UCSD-AML1 (cell line): ENCODE data around the gene TRPV5.

Source experiments
- DNase-seq: peaks from one replicate; lab custom pipeline; 2025; ENCODE audit not compliant: unreplicated experiment; lab: John Stamatoyannopoulos, UW

TRPV5 gene

DNA sequence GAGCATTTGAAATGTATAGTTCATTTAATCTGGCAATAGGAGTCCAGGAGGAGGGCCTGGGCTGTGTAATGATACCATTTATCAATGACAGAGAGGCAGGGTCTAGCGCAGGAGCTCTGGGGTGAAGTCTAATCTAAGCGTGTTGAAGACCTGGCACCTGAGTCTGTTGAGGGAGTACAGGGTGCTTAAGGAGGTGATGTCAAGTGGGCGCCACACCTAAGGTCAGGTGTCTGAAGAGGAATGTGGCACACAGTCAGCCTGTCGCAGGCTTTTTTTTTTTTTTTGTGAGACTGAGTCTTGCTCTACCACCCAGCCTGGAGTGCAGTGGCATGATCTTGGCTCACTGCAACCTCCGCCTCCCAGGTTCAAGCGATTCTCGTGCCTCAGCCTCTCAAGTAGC, 8.0 kb upstream of the TRPV5 start:
- DNase-seq: no peak

- DNase-seq: no peak
Observed at GRCh38 chr7:142940966-142941535, 7.5 kb upstream of the TRPV5 start.

DNA sequence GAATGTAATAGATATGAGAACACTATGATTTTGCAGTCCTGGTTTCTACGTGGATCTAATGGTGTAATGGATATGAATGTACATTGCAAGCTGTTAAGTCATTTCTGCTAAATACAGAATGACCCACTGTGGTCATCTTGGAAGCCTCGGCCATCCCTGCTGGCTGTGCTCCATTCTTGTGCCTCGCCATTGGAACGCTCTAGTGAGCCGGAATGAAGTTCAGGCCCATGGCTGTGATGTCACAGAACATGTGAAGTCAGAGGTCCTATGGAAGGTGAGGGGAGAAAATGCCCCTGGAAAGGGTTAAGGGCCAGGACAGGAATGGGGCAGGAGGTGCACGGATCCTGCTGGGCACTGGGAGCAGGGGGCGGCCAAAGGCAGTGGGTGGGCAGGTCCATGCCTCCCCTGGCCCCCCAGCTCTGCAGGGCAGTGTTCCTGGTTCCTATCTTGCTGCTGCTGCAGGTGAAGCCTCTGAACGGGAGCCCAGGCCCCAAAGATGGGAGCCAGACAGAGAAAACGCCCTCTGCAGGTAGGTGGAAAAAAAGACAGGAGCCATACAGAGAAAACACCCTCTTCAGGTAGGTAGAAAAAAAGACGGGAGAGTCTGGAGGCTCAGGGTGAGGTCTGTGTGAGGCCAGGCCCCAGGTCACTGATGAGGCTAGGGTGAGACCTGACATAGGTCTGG, 5.8 kb upstream of the TRPV5 start, which contains the start of gene LLCFC1:
Gene LLCFC1, plus strand, starts transcription at position 259 of the 685 bp plus-strand sequence. Its CDS starts 138 bp downstream, at position 397.
- no peak for DNase-seq

GRCh38 chr7:142938611-142939010, 5.1 kb upstream of the TRPV5 start:
- no peak for DNase-seq

DNA sequence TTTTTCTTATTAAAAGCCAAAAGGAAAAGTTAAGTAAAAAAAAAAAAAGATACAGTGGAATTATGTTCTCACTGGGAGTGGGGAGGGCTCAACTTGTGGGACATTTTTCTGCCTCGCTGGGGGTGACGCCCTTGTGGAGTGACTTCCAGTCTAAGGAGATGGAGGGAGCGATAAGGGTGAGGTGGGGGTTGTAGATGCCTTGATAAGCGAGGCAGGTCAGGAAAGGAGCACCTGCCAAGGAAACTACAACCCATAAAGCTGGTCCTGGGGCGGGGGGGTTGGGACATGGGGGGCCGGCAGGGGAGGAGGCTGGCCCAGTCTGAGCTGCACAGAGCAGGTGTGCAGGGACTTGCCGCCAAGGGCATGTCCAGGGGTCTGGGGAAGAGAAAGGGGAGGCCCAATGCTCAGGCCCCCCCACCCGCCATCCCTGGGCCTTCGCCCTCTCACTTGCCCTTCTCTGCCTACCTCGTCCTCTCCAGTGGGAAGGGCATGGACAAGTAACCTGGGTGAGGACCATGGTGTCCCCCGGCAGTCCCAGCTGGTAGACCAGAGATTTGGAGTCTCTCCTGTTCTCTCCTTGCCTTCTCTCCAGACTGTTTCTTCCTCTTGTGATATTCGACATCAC, 2.5 kb upstream of the TRPV5 start:
- no peak for DNase-seq

- DNase-seq: no peak
Observed at GRCh38 chr7:142934056-142934455, 510 bp upstream of the TRPV5 start.

DNA sequence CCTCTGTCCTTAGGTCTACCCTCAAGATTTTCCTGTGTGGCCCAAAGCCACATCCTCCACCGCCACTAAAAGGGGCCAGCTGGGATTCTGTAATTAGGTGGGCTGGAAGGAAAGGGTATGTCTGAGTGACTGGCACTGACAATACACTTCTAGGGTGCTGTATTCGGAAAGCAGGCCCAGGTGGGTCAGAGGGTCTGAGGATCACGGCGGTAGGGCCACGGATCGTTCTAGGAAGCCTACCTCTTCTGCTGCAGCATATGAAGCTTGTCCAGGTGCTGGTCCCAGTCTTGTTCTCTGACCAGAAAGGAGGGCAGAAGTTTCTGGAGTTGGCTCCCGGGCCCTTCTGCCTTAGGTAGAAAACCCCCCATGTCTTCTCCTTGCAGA, 462 bp downstream of the TRPV5 start:
- DNase-seq: no peak

- no peak for DNase-seq
Observed at GRCh38 chr7:142932386-142933091, 1.0 kb downstream of the TRPV5 start.

DNA sequence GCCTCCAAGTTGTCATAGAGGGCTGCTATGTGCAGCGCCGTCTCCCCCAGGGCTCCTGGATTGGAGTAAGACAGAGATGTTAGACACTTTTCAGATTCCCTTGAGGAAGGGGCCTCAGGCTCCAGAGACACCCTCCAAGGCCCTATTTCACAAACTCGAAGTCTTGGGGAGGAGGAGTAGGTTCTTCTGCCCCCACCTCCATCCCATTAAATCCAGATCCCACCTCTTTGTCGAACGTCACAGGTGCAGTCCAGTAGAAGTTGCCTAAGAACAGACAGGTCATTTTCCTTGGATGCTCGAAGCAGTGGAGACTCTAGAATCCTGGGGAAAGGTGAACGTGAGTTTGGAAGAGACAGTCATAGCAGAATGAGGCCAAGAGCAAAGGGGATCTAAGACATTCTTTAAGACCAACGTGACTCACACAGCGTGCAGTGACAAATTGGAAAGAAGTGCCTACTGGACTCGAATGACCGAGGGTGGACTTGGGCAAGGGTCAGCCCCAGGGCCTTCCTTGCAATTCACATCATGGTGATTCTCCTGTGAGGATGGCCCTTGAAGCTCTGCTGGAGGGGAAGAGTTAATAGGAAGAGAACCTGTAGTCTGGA, 3.3 kb downstream of the TRPV5 start:
- DNase-seq: no peak

GRCh38 chr7:142927949-142928348, 5.6 kb downstream of the TRPV5 start:
- no peak for DNase-seq

DNA sequence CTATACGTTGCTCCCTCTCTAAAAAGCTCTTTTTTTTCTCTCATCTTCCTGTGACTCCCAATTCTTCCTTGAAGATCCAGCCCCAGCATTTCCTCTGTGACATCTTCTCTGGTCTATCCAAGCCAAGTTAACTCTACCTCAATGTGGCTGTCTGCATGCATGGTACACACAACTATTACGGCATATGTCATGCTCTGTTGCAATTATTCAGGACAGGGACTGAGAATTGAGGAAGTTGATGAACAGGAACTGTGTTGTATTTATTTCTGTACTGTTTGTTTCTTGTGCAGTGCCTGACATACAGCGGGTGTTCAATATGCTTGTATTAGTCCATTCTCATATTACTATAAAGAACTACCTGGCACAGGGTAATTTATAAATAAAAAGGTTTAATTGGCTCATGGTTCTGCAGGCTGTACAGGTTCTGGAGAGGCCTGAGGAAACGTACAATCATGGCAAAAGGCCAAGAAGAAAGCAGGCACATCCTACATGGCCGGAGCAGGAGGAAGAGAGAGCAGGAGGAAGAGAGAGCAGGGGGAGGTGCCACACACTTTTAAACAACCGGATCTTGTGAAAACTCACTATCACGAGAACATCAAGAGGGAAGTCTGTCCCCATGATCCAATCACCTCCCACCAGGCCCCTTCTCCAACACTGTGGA, 6.3 kb downstream of the TRPV5 start:
- DNase-seq: no peak

GRCh38 chr7:142925413-142925812, 8.1 kb downstream of the TRPV5 start:
- no peak for DNase-seq

GRCh38 chr7:142923391-142923790, 10.2 kb downstream of the TRPV5 start:
- DNase-seq: no peak

DNA sequence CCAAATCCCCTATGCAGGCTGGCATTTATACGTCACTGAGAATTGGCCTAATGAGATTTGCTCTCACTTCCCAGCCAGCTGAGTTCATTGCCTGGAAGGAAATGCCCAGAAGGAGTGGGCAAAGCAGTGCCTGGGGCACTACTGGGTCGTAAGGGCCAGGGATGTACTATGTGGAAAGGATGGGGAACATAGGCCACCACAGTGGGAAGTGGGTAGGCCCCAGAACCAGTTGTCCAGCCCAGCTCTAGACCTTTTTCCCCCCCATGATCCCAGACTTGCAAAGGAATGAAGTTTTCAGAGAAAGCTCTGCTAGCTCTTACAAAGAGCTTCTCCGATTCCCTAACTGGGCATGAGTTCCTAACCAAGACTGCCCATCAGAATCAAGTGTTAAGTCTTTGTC, 13.9 kb downstream of the TRPV5 start:
- no peak for DNase-seq

DNA sequence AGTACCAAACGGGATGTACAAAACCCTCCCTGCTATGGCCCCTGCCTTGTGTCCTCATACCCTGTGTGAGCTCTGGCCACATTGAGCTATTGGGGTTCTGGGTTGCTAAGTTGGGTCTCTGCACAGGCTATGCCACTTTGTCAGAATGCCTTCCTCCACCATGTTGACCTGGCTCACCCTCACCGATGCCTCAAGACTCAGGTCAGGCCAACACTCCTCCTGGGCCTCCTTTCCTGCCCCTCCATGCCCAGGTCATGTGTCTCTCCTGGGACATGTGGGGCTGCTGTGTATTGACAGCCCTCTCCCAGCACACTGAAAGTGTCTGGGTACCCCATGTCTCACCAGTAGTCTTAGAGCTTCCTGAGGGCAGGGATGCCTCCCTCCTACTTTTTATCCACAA, 14.6 kb downstream of the TRPV5 start:
- no peak for DNase-seq

GRCh38 chr7:142917447-142917846, 16.1 kb downstream of the TRPV5 start:
- no peak for DNase-seq

- DNase-seq: no peak
Observed at GRCh38 chr7:142916508-142916907, 17.0 kb downstream of the TRPV5 start.

DNA sequence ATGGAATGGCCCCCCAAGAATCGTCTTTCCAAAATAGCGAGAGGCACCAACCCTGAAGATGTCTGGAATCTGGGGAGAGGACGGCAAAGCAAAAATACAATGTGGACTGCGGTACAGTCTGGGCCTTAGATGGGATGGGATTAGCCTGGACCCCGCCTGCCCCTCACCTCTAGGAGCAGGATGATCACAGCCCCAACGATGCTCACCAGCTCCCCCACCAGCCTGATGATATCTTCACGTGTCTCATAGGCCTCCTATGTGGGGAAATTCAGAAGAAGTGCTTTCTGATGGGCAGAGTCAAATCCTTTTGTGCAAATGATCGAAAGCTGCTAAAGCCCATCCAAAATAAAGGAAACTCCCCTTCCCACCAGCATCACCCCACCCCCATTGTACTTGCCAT, 18.2 kb downstream of the TRPV5 start:
- no peak for DNase-seq

GRCh38 chr7:142914121-142914520, 19.4 kb downstream of the TRPV5 start:
- no peak for DNase-seq

- DNase-seq: no peak
Observed at GRCh38 chr7:142913566-142913965, 20.0 kb downstream of the TRPV5 start.

GRCh38 chr7:142913051-142913450, 20.5 kb downstream of the TRPV5 start:
- no peak for DNase-seq
